AG09309 (cell line): ENCODE measurements around the gene ELK4.

ENCODE experiments used
- DNase-seq: peaks from one replicate; pipeline ENCODE4 v3.0.0-alpha.2; 2010; ENCODE audit warnings: low read depth
- H3K4me3 ChIP-seq: 2 replicates; pipeline ENCODE4 v1.5.1; 2011; ENCODE audit warnings: mild to moderate bottlenecking, low read depth, low read length, moderate library complexity; ENCODE audit not compliant: control insufficient read depth
- CTCF ChIP-seq: IDR thresholded peaks from 2 replicates; pipeline ENCODE4 v1.5.1; 2011; ENCODE audit warnings: mild to moderate bottlenecking, low read depth, low read length, inconsistent platforms; ENCODE audit not compliant: insufficient read depth, control insufficient read depth; ENCODE audit errors: missing control alignments

ELK4 gene

GRCh38 chr1:205570173-205570501 is 61.7 kb downstream of the ELK4 start:
- TF ChIP-seq CTCF, result no peak

DNA sequence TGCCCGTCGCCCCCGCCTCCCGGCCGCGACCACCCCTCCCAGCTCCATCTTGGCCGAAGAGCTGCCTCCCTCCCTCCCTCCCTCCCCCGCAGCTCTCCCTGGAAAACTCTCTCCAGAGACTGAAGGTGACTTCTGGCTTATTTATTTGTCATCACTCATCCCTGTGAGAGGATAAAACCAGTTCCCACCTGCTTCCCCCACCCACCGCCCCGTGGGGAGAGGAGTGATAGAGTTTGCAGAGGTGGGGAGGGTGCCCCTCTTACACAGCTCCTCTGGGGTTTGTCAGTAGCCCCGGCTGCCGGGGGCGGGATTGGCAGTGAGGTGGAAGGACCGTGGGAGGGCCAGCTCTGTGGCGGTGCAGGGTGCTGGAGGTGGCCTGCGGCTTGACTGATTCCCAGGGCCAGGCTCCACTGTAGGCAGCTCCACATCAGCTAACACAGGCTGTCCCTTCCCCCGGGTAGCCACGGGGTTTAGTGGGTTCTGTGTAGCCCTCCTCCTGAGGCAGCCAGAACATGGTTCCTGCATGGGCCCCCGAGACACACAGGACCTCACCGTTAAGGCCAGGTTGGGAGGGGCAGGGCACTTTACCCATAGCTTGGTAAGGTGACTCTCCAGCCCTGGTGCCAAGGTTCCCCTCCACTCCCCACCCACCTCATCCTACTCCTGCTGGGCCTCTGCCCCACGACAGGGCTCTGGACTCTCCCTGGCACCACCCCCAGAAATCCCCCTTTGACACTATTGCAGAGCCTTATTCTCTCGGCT is 62.2 kb downstream of the ELK4 start:
- TF ChIP-seq CTCF, result no peak
- H3K4me3 ChIP-seq, result no peak overlapping the region
- no peak for DNase-seq

More at GRCh38 chr1:205570173-205570501, 61.7 kb downstream of the ELK4 start:
- DNase-seq, result no peak
- no peak overlapping the region for H3K4me3 ChIP-seq

- no peak for TF ChIP-seq CTCF
- no peak overlapping the region for H3K4me3 ChIP-seq
- DNase-seq, result no peak
Observed at GRCh38 chr1:205568469-205569361, 63.1 kb downstream of the ELK4 start.

DNA sequence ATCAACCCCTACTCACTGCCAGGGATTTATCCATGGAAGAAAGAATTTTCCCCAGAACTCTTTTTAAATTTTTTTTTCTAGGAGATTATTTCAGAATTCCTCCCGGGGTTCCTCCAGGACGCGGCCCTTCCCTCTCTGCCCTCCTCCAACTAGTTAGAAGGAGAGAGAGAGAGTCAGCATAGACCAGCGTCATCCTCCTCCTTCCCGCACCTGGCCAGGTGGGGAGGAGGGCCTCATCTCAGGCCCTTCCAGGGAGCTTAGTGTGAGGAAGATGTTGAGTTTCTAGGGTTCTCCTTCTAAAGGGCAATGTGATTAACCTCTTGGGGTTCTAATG is 63.7 kb downstream of the ELK4 start:
- no peak for TF ChIP-seq CTCF
- no peak overlapping the region for H3K4me3 ChIP-seq
- no peak for DNase-seq

- TF ChIP-seq CTCF, result no peak
- H3K4me3 ChIP-seq, result no peak overlapping the region
- no peak for DNase-seq
Observed at GRCh38 chr1:205567716-205568115, 64.1 kb downstream of the ELK4 start.

DNA sequence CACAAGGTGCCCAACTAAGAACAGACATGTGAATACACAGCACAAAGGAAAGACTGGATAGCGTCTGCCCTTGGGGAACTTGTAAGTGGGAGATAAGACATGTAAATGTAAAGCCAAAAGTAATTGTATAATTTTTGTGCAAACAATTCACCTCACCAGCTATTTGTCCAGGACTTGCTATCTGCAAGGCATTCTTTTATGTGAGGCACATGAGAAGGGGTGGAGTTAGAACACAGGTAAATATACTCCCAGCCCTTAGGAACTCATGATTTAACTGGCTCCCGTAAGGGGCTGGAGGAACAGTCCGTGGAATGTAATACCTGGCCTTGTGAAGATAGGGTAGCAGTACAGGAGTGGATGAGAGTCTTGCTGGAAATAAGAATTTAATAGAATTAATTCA is 66.0 kb downstream of the ELK4 start:
- TF ChIP-seq CTCF, result no peak
- no peak overlapping the region for H3K4me3 ChIP-seq
- no peak for DNase-seq
